Panc1 (cell line): Measurements from ENCODE around the gene GPRIN3. TPM values are rescaled to one million over a fixed set of nuclear protein-coding genes. Genes with fewer than 3 reads are reported as not detected.

ENCODE experiments used
- ATAC-seq: fragments of 200-7000 bp; cut with Tn5 transposase; 2 replicates; pipeline ENCODE4 v1.9.1; 2020; ENCODE audit warnings: mild to moderate bottlenecking, moderate library complexity
- BruUV-seq: library from RNA; stranded (reverse); fragments of 400-500 nt; replicated peaks from 2 replicates; lab custom pipeline; 2021; lab: Mats Ljungman, UMichigan
- CTCF ChIA-PET: fragments of 300-600 bp; sonication (Branson Sonifier 250); formaldehyde crosslinking; loops from one replicate; lab custom pipeline; 2022; ENCODE audit warnings: antibody characterized with exemption; lab: Charles Lee
- POLR2A ChIA-PET: fragments of 300-600 bp; sonication (Branson Sonifier 250); formaldehyde crosslinking; loops from one replicate; lab custom pipeline; 2022; ENCODE audit warnings: antibody characterized with exemption; lab: Charles Lee
- DNase-seq: peaks from one replicate; pipeline ENCODE4 v3.0.0-alpha.2; 2010; ENCODE audit warnings: low read depth, low spot score
- H3K27ac ChIP-seq: 2 replicates; pipeline ENCODE4 v1.5.1; 2011; ENCODE audit warnings: mild to moderate bottlenecking, low read length, inconsistent platforms
- H3K27me3 ChIP-seq: fragments of 200-500 bp; sonication (Bioruptor generic); 2 replicates; pipeline ENCODE4 v1.6.0; 2014; ENCODE audit warnings: low read length, inconsistent platforms; ENCODE audit not compliant: control insufficient read depth, insufficient read depth
- H3K36me3 ChIP-seq: fragments of 200-500 bp; sonication (Bioruptor generic); 2 replicates; pipeline ENCODE4 v1.5.1; 2014; ENCODE audit warnings: inconsistent platforms, mild to moderate bottlenecking, low read length, moderate library complexity; ENCODE audit not compliant: control insufficient read depth, insufficient read depth
- H3K4me1 ChIP-seq: 2 replicates; pipeline ENCODE4 v1.5.1; 2011; ENCODE audit warnings: inconsistent platforms, mild to moderate bottlenecking, low read length, moderate library complexity; ENCODE audit not compliant: control insufficient read depth, insufficient read depth
- H3K4me3 ChIP-seq, 2 experiments: 2 replicates each; pipeline ENCODE4 v1.5.1; 2011 to 2012; ENCODE audit warnings: low read depth in 2 of 2, low read length in 2 of 2, mild to moderate bottlenecking in 2 of 2, inconsistent platforms in 1 of 2, moderate library complexity in 1 of 2
- H3K9me3 ChIP-seq: fragments of 200-500 bp; sonication (Bioruptor generic); 2 replicates; pipeline ENCODE4 v1.5.1; 2014; ENCODE audit warnings: low read depth, mild to moderate bottlenecking, inconsistent platforms, low read length, moderate library complexity; ENCODE audit not compliant: control insufficient read depth, insufficient read depth
- CTCF ChIP-seq: fragments of 450-650 bp; IDR thresholded peaks from 2 replicates; pipeline ENCODE4 v1.5.1; 2017; ENCODE audit warnings: mild to moderate bottlenecking
- POLR2AphosphoS5 ChIP-seq: IDR thresholded peaks from 2 replicates; pipeline ENCODE4 v1.6.1; 2012; ENCODE audit warnings: mild to moderate bottlenecking, low read depth, low read length, moderate library complexity
- REST ChIP-seq, 2 experiments: IDR thresholded peaks; 2 replicates each; pipeline ENCODE4 v1.6.1; 2011 to 2012; ENCODE audit warnings: low read depth in 2 of 2, control low read depth in 1 of 2, low read length in 1 of 2, mild to moderate bottlenecking in 1 of 2, moderate library complexity in 1 of 2; ENCODE audit not compliant: insufficient read depth in 1 of 2
- SIN3A ChIP-seq: IDR thresholded peaks from 2 replicates; pipeline ENCODE4 v1.6.1; 2012; ENCODE audit warnings: low read depth, mild to moderate bottlenecking, low read length, moderate library complexity, borderline replicate concordance; ENCODE audit not compliant: insufficient read depth
- TCF7L2 ChIP-seq: IDR thresholded peaks from 2 replicates; pipeline ENCODE4 v1.6.1; 2011; ENCODE audit warnings: mild to moderate bottlenecking, low read depth, low read length, inconsistent platforms
- in situ Hi-C: cut with HindIII; loops from 2 replicates; pipeline ENCODE4 v1.10.0; 2016; ENCODE audit warnings: low sequenced_read_pairs, low pct_unique_long_range_greater_than_20kb
- intact Hi-C: fragments of 100-400 bp; cut with micrococcal nuclease; formaldehyde crosslinking; loops from one replicate; pipeline ENCODE4 v1.10.0; 2022; ENCODE audit not compliant: unreplicated experiment
- total RNA-seq: library from RNA; stranded (reverse); gene quantifications from one replicate; pipeline ENCODE4 v1.2.1, GENCODE V29; 2021; ENCODE audit not compliant: unreplicated experiment

The GPRIN3 gene
- total RNA-seq, 1 experiment from 2014 or later, result 0.03 TPM

DNA sequence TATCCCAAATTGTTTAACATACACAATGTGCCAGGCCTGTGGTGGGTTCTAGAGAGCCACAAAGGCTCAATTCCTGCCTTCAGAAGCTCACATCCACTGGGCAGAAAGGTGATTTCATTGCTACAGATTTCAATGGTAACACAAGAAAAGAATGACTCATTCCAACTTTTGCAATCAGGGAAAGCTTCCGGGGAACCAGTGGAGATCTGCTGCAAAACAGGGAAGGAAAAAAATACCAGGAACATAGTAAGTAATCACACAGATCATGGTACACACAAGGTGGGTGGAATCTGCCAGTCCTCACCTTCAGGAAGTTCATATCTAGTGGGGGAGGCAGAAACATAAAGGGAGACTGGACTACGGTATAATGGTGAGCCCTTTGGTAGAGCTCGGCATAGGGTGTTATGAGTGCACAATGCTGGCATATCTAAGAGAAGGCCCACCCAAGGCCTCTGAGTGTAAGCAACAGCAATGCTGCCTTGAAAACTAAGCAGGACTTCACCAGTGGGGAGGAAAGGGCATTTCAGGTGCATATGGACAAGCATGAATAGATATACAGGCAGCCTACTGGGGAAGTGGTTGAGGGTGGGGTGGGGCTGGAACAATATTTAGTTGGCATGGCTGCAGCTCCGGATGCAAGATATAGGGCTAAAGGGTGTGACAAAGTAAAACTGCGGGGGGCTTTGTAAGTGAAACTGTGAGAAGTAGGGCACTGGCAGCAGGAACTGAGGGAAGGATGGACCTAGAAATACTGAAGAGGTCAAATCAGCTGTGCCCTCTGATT, 24.2 kb downstream of the GPRIN3 start:
- CTCF ChIA-PET, result no interaction called here
- DNase-seq, result no peak

DNA sequence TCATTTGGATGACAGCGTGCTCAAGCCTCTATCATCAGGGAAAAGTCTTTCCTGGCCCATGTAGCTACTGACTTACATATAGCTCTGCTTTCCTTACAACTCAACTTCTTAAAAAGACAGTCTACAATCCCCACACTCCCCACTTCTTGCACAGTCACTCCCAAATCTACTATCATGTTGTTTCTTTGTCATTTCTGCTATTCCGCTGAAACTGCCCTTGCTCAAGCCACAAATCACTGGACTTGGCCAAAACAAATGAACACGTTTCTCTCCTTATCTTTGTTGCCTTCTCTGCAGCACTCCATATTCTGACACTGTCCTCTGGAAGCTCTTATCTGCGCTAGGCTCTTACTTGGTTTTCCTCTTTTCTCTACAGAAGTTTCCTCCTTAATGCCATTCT, 28.2 kb downstream of the GPRIN3 start:
- no peaks in the 10 kb centered on the region for H3K4me1 ChIP-seq
- DNase-seq (no peak), ATAC-seq (no peak)
- H3K27ac ChIP-seq, result no peak overlapping the region
- no peaks in the 10 kb centered on the region for H3K9me3 ChIP-seq
- intact Hi-C loops (no loop called here), in situ Hi-C loops (no loop called here)
- BruUV-seq, result no TSS peak
- no peaks in the 10 kb centered on the region for H3K36me3 ChIP-seq
- TF ChIP-seq SIN3A (no peak), REST (IDR thresholded peaks at IDR 0.05; ENCODE audit: insufficient read depth in 1 of 2, low read depth in 2 of 2, low read length in 1 of 2) (no peak), TCF7L2 (no peak), CTCF (no peak), POLR2AphosphoS5 (no peak)
- no peaks in the 10 kb centered on the region for H3K27me3 ChIP-seq
- POLR2A ChIA-PET, result no interaction called here
- CTCF ChIA-PET, result no interaction called here
- no peak overlapping the region for H3K4me3 ChIP-seq

More for the DNA sequence above, 24.2 kb downstream of the GPRIN3 start:
- Histone ChIP-seq H3K27ac (no peak overlapping the region), H3K9me3 (no peaks in the 10 kb centered on the region), H3K4me1 (no peaks in the 10 kb centered on the region), H3K36me3 (no peaks in the 10 kb centered on the region), H3K27me3 (no peaks in the 10 kb centered on the region), H3K4me3 (no peak overlapping the region)
- TF ChIP-seq CTCF (no peak), TCF7L2 (no peak), POLR2AphosphoS5 (no peak), REST (IDR thresholded peaks at IDR 0.05; ENCODE audit: insufficient read depth in 1 of 2, low read depth in 2 of 2, low read length in 1 of 2) (no peak)
- BruUV-seq, result no TSS peak
- POLR2A ChIA-PET, result no interaction called here
- intact Hi-C loops (no loop called here), in situ Hi-C loops (no loop called here)
- no peak for ATAC-seq
